HG02840 (cell line): Measurements from ENCODE around the gene ARHGAP10.

Source experiments
- ATAC-seq: cut with Tn5 transposase; IDR thresholded peaks from one replicate; pipeline ENCODE4 v1.9.1; 2021; ENCODE audit warnings: mild to moderate bottlenecking, moderate library complexity, moderate number of reproducible peaks; ENCODE audit not compliant: unreplicated experiment, low FRiP score

Gene ARHGAP10

GRCh38 chr4:147843162-147843561 lies 111.3 kb downstream of the ARHGAP10 start:
- no peak for ATAC-seq

- ATAC-seq, result no peak
Measured at GRCh38 chr4:147844781-147845180, 112.9 kb downstream of the ARHGAP10 start.

- peak; percentile 70 for ATAC-seq
Measured at GRCh38 chr4:147846318-147847155, 114.6 kb downstream of the ARHGAP10 start.

- no peak for ATAC-seq
Measured at GRCh38 chr4:147847751-147848590, 116.1 kb downstream of the ARHGAP10 start.

- ATAC-seq, result no peak
Measured at GRCh38 chr4:147848634-147849033, 116.7 kb downstream of the ARHGAP10 start.

GRCh38 chr4:147851135-147851534 lies 119.2 kb downstream of the ARHGAP10 start:
- ATAC-seq, result no peak

- ATAC-seq, result no peak
Measured at GRCh38 chr4:147853706-147854105, 121.8 kb downstream of the ARHGAP10 start.

GRCh38 chr4:147854154-147854553 lies 122.3 kb downstream of the ARHGAP10 start:
- ATAC-seq, result no peak

- ATAC-seq, result no peak
Measured at GRCh38 chr4:147855571-147856009, 123.7 kb downstream of the ARHGAP10 start.

- no peak for ATAC-seq
Measured at GRCh38 chr4:147860960-147861359, 129.1 kb downstream of the ARHGAP10 start.

GRCh38 chr4:147862043-147862692 lies 130.3 kb downstream of the ARHGAP10 start:
- ATAC-seq, result no peak

- ATAC-seq, result no peak
Measured at GRCh38 chr4:147863111-147863747, 131.3 kb downstream of the ARHGAP10 start.

- no peak for ATAC-seq
Measured at GRCh38 chr4:147863808-147864472, 132.1 kb downstream of the ARHGAP10 start.

- ATAC-seq, result no peak
Measured at GRCh38 chr4:147864607-147865006, 132.7 kb downstream of the ARHGAP10 start.

- no peak for ATAC-seq
Measured at GRCh38 chr4:147865926-147866325, 134.0 kb downstream of the ARHGAP10 start.

GRCh38 chr4:147866532-147867271 lies 134.8 kb downstream of the ARHGAP10 start:
- no peak for ATAC-seq

- ATAC-seq, result no peak
Measured at GRCh38 chr4:147874109-147874508, 142.2 kb downstream of the ARHGAP10 start.

- no peak for ATAC-seq
Measured at GRCh38 chr4:147877308-147877771, 145.5 kb downstream of the ARHGAP10 start.

- no peak for ATAC-seq
Measured at GRCh38 chr4:147879676-147880075, 147.8 kb downstream of the ARHGAP10 start.
